Ammon's horn (tissue), 1 donor: ENCODE measurements around the gene MFAP2.
"Not testable (repeated sequence)": the region's sequence is repeated elsewhere in the genome, so short reads cannot be mapped to it uniquely, and the experiment has no call there.

Experiments
- DNase-seq: peaks from one replicate; pipeline ENCODE4 v3.0.0-alpha.2; 2016; ENCODE audit warnings: low spot score

Gene MFAP2

DNA sequence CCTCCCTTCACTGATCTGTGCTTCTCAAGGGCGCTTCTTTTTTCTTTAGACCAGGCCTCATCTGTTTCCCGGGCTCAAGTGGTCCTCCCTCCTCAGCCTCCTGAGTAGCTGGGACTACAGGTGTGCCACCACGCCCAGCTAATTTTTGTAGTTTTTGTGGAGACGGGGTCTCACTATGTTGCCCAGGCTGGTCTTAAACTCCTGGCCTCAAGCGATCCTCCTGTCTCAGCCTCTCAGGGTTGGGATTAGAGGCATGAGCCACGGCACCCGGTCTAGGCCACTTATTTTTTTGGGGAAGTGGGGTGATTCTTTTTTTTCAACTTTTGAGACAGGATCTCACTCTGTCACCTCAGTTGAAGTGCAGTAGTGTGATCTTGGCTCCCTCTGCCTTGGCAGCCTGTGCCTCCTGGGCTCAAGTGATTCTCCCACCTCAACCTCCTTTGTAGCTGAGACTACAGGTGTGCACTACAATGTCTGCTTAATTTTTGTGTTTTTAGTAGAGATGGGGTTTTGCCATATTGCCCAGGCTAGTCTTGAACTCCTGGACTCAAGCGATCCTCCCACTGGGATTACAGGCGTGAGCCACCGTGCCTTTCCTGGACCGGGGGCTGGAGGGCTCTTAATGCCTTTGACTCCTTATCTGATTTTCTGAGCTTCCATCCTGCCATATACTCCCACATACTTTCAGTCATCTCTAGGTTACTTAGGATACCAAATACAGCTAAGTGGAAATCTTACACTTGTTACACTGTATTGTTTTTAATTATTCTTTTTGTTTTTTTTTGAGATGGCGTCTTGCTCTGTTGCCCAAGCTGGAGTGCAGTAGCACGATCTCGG lies 18.9 kb downstream of the MFAP2 start:
- DNase-seq: no peak

DNA sequence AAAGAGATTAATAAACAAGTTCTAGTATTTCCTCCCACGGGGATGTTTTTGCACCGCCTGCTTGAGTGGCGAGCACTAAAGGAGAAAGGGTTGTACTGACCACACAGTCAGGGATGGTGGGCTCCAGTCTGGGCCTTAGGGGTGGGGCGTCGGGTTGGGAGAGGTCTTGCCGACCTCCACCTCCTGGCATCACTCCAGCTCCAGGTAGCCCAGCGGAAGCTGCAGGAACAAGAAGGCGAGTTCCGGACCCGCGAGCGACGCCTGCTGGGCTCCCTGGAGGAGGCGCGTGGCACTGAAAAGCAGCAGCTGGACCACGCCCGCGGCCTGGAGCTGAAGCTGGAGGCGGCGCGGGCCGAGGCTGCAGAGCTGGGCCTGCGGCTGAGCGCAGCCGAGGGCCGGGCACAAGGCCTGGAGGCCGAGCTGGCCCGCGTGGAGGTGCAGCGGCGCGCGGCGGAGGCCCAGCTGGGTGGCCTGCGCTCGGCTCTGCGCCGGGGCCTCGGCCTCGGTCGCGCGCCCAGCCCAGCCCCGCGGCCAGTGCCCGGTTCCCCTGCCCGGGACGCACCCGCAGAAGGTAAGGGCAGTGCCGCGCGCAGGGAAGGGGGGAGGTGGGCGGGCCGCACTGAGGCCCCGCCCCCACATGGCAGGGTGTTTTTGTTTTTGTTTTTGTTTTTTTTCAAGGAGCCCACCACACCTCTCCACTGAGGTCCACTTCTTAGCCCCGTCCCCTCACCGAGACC lies 19.7 kb downstream of the MFAP2 start:
- peak; percentile 67 for DNase-seq

DNA sequence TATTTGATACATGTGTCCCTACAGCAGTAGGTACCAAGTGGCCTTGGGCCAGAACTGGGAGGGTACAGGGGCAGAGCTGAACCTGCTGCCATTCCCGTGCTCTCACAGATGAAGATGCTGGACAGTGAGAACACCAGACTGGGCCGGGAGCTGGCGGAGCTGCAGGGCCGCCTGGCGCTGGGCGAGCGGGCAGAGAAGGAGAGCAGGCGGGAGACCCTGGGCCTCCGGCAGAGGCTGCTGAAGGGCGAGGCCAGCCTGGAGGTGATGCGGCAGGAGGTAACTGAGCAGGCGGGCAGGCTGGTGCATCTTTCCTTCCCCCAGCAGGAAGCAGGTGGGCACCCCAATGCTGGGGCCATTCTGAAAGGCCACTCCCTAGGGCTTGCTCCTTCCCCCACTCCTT lies 21.9 kb downstream of the MFAP2 start:
- DNase-seq: no peak

DNA sequence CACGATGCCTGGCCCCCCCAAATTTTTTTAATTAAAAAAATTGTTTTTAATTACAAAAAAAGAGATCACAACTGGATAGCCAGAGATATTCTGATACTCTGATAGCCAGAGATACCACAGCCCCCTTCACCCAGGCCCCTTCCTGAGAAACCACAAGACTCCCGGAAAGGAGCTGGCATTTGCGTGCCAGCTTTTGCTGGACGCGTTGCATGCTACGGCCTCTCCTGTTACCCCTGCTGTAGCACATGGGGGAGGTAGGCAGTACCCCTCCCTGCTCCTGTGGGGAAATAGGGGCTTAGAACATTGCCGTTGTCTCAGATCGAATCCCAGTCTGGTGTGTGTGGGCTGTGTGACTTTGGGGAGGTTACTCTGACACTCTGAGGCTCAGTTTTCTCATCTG lies 22.7 kb downstream of the MFAP2 start:
- no peak for DNase-seq

DNA sequence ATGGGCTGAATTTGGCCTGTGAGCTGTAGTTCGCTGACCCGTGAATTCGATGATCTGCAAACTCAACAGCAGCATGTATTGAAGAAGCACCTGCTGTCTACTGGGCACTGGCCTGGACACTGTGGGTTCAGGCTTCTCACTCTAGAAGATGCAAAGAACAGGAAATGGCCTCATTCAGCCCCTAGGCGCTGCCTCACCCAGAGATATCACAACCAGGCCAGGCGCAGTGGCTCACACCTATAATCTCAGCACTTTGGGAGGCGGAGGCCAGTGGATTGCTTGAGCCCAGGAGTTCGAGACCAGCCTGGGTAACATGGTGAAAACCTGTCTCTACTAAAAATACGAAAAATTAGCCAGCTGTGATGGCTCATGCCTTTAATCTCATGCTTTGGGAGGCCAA lies 23.6 kb downstream of the MFAP2 start:
- DNase-seq: no peak

DNA sequence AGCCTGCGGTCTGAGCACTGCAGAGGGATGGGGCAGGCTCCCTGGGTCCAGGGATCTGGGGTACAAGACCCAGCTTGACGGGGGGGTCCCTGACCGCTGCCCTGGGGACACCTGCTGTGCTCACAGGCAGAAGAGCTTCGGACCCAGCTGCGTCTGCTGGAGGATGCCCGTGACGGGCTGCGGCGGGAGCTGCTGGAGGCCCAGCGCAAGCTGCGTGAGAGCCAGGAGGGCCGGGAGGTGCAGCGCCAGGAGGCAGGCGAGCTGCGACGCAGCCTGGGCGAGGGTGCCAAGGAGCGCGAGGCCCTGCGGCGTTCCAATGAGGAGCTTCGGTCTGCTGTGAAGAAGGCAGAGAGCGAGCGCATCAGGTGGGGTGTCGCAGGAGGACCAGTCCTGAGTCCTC lies 25.2 kb downstream of the MFAP2 start:
- DNase-seq: no peak

DNA sequence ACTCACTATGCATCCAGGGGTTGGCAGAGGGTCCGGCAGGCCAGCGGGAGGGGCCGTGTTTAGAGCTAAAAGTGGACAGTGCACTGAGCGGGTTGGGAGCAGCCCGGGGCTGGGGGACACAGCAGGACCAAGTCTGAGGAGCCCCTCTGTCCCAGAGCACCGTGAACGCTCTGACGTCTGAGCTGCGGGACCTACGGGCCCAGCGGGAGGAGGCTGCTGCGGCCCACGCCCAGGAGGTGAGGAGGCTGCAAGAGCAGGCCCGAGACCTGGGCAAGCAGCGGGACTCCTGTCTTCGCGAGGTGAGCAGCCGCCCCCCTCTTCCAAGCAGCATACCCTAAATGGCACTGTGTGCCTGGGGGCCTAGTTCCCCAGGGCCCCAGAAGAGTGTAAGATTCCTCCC lies 25.8 kb downstream of the MFAP2 start:
- DNase-seq: no peak

DNA sequence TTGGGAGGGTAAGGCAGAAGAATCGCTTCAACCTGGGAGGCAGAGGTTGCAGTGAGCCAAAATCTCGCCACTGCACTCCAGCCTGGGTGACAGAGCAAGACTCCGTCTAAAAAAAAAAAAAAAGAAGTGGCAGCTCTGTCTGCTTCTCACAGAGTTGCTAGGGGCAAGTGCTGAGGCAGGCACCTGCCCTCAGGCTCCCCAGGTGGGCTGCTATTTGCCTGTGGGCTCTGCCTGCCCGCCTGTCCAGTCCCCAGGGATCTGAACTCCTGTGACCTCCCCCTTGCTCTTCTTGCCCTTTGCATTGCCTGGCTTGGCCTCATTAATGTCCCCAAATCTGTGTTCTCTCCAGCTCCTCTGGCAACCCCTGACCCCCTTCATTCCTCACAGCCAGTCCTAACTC lies 28.0 kb downstream of the MFAP2 start:
- DNase-seq: not testable (repeated sequence)

DNA sequence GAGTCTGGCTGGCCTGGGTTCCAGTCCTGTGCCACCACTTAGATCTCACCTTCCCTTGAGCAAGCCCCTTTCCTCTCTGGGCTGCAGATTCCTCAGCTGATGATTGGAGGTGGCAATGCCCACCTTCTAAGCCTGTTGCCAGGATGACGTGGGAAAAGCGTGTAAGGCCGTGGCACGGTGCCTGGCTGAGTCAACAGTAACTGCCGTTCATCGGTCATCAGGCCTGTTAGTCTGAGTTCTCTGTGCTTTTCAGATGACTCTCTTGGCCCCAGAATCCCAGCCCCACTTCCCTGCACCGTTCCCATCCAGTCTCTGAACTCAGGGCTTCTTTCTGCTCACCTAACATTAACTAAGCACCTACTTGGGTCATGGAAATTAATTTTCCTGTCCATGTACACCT lies 31.4 kb downstream of the MFAP2 start:
- DNase-seq: not testable (repeated sequence)

DNA sequence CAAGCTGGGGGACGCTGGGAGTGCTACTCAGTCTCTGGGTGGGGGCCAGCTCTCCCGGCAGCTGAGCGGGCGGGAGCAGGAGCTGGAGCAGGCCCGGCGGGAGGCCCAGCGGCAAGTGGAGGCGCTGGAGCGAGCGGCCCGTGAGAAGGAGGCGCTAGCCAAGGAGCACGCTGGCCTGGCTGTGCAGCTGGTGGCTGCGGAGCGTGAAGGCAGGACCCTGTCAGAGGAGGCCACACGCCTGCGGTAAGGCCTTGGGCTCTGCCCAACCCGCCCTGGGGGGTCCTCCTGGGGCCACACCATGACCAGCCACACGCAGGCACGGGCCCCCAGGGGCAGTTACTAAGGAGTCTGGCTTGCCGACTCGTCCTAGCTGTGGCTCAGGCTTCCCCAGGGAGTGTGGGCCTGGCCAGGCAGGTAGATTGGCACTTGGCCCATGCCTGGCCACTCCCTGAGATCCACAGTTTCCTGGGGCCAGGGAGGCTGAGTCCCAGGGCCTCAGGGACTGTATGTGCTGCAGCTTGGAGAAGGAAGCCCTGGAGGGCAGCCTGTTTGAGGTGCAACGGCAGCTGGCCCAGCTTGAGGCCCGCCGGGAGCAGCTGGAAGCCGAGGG lies 32.0 kb downstream of the MFAP2 start:
- not testable (repeated sequence) for DNase-seq

DNA sequence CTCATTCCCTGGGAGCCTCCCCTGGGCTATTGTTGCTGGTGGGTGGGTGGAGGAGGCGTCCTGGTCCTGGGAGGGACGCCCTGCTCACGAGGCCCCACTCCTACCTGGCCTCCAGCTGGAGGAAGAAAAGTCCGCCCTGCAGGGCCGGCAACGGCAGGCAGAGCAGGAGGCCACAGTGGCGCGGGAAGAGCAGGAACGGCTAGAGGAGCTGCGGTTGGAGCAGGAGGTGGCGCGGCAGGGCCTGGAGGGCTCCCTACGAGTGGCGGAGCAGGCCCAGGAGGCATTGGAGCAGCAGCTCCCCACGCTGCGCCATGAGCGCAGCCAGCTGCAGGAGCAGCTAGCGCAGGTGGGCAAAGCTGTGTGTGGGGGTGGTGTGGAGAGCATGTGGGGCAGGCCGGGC lies 33.8 kb downstream of the MFAP2 start:
- DNase-seq: no peak

DNA sequence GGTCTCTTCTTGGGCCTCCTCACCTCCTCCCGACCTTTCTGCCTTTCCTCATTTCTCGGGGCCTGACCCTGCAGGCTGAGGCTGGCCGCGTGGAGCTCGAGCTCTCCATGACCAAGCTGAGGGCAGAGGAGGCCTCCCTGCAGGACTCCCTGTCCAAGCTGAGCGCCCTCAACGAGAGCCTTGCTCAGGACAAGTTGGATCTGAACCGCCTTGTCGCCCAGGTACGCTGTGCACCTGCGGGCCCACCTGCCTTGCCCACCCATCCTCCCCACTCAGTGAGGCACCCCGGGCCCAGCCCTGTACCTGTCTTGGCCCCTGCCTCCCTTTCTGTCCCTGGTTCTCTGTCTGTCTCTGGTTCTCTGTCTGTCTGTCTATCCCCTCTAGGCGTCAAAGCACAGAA lies 34.2 kb downstream of the MFAP2 start:
- not testable (repeated sequence) for DNase-seq

DNA sequence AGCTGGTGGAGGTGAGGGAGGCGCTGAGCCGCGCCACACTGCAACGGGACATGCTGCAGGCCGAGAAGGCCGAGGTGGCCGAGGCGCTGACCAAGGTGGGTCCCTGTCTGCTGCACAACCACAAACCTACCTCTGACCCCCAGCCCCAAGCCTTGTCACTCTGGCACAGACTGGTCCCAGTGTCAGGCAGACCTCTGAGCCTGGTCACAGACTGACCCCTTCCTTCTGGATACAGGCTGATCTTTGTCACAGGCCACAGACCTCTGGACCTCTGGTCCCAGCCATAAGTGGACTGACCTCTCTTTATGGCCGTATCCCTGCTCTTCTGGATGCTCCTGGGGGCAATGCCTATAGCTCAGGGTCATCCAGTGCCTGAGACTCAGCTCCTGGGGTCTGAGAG lies 34.9 kb downstream of the MFAP2 start:
- not testable (repeated sequence) for DNase-seq

DNA sequence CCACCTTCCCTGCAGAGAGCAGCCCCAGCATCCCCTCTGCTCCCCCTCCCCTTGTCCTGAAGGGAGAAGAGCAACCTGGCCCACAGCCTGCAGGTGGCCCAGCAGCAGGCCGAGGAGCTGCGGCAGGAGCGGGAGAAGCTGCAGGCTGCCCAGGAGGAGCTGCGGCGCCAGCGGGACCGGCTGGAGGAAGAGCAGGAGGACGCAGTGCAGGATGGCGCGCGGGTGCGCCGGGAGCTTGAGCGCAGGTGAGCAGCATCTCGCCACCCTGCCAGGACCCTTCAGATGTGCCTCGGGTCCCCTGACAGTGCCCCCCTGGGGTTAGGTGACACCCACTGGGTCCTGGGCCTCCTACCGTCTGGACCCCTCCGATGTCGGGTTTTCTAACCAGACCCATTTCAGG lies 36.4 kb downstream of the MFAP2 start:
- DNase-seq: no peak

DNA sequence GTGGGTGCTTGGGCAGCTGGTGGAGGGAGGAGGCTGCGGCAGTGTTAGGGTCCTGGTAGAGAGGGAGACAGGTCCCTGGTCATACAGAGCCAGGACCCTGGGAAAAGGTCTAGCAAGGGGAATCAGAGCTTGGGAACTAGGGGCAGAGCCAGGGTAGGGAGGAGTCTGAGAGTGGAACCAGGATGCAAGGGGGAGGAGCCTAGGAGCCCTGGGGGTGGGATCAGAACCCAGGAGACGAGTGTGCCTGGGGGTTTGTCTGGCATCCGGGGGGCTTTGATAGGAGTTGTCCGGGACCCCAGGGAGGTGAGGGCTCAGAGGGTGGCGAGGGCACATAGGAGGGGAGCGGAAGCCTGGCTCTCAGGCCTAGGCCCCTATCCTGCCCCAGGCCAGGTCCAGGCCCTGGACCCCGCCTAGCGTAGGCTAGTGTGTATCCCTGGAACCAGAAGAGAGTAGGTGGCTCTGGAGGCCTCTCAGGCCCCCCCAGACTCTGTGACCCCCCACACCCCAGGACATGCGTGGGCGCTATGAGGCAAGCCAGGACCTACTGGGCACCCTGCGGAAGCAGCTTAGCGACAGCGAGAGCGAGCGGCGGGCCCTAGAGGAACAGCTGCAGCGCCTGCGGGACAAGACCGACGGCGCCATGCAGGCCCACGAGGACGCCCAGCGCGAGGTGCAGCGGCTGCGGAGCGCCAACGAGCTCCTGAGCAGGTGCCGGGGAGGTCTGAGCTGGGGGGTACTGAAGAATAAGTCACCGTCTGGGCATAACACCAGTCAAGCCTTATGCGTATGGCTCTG lies 40.8 kb downstream of the MFAP2 start:
- DNase-seq: not testable (repeated sequence)

DNA sequence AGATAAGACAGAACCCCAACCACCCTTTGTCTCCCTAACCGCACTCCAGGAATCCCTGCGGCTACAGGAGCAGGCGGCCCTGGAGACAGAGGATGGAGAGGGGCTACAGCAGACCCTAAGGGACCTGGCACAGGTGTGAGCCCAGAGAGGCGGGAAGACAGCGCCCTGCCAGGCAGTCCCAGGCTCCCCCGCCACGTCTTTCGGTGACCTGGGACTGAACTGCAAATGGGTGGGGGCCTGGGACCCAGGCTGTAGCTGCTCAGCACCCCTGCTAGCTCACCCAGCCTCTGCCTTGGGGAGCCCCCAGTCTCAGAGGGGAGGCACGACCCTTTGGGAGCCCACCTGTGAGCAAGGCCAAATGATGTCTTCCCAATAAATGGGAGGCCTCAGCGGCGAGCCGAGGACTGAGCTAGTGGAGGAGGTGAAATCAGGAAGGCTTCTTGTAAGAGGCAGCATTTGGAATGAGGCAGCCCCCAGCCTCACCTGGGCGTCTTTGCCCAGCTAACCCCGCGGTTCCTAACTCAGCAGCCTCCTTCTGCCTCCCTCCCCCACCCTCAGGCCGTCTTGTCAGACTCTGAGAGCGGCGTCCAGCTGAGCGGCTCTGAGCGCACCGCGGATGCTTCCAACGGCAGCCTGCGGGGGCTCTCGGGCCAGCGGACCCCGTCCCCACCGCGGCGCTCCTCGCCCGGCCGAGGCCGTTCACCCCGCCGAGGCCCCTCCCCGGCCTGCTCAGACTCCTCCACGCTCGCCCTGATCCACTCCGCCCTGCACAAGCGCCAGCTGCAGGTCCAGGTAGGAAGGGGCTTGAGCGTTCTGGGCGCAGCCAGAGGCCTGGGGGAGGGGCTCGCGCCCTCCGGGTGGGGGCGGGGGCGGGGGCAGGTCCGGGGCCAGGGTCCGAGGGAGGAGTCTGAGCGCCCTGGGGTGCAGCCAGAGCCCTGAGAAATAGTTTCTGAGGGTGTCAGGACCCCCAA lies 41.8 kb downstream of the MFAP2 start:
- no peak for DNase-seq

DNA sequence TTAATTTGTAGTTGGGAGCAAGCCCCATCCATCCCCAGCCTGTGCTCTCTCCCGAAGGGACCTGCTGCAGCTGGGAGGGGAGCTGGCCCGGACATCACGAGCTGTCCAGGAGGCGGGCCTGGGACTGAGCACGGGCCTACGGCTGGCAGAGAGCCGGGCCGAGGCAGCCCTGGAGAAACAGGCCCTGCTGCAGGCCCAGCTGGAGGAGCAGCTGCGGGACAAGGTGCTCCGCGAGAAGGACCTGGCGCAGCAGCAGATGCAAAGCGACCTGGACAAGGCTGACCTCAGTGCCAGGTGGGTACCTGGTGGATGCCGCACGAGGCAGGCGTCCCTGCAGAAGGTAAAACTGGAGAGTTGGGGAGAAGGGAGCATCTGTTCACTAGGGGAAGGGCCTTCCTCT lies 43.8 kb downstream of the MFAP2 start:
- DNase-seq: not testable (repeated sequence)

DNA sequence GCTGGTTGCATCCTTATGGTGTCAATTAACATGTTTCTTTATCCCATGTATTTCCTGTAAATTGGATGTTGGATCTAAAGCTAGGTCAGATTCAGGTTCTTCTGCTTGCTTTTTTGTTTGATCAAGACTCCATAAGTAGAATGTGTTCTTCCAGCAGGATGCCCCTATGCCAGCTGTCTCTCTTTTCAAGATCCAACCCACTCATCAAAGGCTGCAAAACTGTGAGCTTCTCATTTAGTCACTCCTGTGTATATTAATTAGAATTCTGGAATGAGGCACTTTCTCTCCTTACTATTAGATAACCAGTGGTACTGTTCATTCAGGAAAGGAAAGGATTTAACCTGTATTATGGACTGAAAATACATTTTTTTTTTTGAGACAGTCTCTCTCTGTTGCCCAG lies 46.5 kb downstream of the MFAP2 start:
- DNase-seq: not testable (repeated sequence)

DNA sequence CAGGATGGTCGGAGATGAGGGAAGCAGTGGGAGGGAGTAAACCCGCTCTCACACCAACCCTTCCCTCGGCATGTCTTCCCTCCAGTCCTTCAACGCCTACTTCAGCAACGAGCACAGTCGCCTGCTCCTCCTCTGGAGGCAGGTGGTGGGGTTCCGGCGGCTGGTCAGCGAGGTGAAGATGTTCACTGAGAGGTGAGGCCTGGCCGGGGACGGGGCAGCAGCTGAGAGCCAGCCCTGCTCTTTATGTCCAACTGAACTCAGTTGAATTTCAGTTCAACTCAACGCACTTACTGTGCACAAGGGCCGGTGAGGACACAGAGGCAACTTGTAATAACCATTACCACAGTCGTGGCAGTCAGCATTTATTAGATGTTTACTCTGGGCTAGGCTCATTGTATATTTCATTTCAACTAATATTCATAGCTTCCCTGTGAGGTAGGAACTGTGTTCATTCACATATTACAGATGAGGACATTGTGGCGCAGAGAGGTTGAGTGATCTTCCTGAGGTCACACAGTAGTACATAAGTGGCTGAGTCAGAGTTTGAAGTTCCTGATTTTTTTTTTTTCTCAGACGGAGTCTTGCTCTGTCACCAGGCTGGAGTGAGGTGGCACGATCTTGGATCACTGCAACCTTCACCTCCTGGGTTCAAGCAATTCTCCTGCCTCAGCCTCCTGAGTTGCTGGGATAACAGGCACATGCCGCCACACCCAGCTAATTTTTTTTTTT lies 49.0 kb downstream of the MFAP2 start:
- DNase-seq: not testable (repeated sequence)
